ENCODE measurements around the gene TDRD10.

DNA sequence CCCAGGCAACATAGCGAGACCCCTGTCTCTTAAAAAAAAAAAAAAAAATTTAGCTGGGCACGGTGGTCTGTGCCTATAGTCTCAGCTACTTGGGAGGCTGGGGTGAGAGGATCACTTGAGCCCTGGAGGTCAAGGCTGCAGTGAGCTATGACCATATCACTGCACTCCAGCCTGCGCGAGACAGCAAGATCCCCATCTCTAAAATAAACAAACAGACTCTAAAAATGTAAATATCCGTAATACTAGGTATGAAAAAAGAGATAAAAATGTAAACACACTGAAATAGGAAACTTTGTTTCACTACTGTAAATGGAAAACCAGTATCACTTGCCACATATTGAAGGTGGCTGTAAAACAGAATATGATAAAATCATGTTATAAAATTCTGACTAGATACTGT lies 88.7 kb downstream of the TDRD10 start:
- no peak for TF ChIP-seq CTCF (IDR thresholded peaks at IDR 0.05; ENCODE audit: control extremely low read depth in 1 of 3, insufficient read depth in 1 of 3, low read depth in 1 of 3, low read length in 3 of 3)
- no peak for TF ChIP-seq SIN3A (conservative IDR thresholded peaks at IDR 0.05 in 1 of 2, IDR thresholded peaks at IDR 0.05 in 1 of 2; ENCODE audit: low read depth in 1 of 2, low read length in 2 of 2)
- no peak for TF ChIP-seq POLR2A (IDR thresholded peaks at IDR 0.05; ENCODE audit: control extremely low read depth in 1 of 2, low read depth in 2 of 2, low read length in 2 of 2)
- TF ChIP-seq, protein P1, sequence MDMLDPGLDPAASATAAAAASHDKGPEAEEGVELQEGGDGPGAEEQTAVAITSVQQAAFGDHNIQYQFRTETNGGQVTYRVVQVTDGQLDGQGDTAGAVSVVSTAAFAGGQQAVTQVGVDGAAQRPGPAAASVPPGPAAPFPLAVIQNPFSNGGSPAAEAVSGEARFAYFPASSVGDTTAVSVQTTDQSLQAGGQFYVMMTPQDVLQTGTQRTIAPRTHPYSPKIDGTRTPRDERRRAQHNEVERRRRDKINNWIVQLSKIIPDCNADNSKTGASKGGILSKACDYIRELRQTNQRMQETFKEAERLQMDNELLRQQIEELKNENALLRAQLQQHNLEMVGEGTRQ (IDR thresholded peaks at IDR 0.05; ENCODE audit: low read length), result no peak
- no peak for TF ChIP-seq EP300 (IDR thresholded peaks at IDR 0.05; ENCODE audit: borderline replicate concordance in 1 of 2, low read depth in 2 of 2, low read length in 2 of 2)
- TF ChIP-seq POLR2AphosphoS5 (IDR thresholded peaks at IDR 0.05; ENCODE audit: low read depth, low read length), result no peak
- TF ChIP-seq CHD1 (IDR thresholded peaks at IDR 0.05; ENCODE audit: low read depth, low read length), result no peak
- no peak for TF ChIP-seq PHF8 (conservative IDR thresholded peaks at IDR 0.05; ENCODE audit: low read depth, low read length)
- TF ChIP-seq KDM1A (IDR thresholded peaks at IDR 0.05; ENCODE audit: borderline replicate concordance, low read length), result no peak
- TF ChIP-seq TAF1 (IDR thresholded peaks at IDR 0.05; ENCODE audit: low read depth, low read length), result no peak
- no peak for TF ChIP-seq TCF12 (IDR thresholded peaks at IDR 0.05; ENCODE audit: low read depth, low read length)
- TF ChIP-seq HDAC2 (IDR thresholded peaks at IDR 0.05; ENCODE audit: borderline replicate concordance in 1 of 2, low read depth in 2 of 2, low read length in 2 of 2), result no peak
- no peak for TF ChIP-seq NRF1 (IDR thresholded peaks at IDR 0.05; ENCODE audit: low read depth, low read length)

Data from H1 (cell line).